8988T (cell line): Measurements from ENCODE around the gene COQ9.

Experiments
- DNase-seq: peaks from one replicate; pipeline ENCODE4 v3.0.0; 2011

COQ9 gene

GRCh38 chr16:57473906-57474305, 26.6 kb downstream of the COQ9 start:
- no peak for DNase-seq

- DNase-seq = no peak
Observed at GRCh38 chr16:57474671-57475661, 27.7 kb downstream of the COQ9 start.

GRCh38 chr16:57475711-57476339, 28.5 kb downstream of the COQ9 start:
- peak; percentile 91 for DNase-seq

DNA sequence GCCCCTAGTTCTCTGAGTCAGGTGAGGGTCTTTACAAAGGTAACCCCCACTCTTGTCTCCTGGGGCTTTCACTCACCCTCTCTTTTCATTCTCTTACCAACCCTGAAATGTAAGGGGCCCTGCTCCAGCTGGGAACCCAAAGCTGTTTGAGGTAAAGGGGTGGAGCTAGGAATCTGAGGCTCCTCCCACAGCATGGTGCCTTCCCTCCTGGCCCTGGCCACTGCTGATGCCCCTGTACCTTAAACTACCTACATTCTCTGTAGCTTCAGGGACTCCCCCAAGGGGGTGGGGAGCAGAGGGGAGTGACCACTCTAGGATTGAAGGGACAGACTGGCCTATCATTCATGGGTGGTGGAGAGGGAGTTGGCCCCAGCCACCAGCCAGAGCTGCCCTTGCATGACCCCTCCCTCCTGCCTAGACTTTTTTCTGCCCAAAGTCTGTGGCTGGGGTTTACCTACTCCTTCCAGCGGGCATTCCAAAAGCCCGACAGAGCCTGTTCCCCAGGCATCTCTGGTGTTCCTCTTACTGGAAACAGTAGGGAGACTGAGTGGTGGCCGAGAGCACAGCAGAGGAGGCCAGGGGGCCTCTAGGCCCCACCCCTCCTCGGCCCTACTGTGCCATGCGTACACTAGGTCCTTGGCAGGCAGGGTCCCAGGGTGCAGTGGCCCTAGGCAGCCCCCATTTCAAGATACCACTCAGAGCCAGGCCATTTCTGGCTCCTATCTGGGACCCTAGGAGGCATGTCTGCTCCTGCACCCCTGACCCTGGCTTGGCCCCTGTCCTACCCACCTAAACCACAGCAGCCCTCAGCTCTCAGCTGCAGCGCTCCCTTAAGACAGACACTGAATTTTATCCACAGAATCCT, 29.5 kb downstream of the COQ9 start:
- DNase-seq = no peak

- DNase-seq = no peak
Observed at GRCh38 chr16:57477531-57478202, 30.4 kb downstream of the COQ9 start.

DNA sequence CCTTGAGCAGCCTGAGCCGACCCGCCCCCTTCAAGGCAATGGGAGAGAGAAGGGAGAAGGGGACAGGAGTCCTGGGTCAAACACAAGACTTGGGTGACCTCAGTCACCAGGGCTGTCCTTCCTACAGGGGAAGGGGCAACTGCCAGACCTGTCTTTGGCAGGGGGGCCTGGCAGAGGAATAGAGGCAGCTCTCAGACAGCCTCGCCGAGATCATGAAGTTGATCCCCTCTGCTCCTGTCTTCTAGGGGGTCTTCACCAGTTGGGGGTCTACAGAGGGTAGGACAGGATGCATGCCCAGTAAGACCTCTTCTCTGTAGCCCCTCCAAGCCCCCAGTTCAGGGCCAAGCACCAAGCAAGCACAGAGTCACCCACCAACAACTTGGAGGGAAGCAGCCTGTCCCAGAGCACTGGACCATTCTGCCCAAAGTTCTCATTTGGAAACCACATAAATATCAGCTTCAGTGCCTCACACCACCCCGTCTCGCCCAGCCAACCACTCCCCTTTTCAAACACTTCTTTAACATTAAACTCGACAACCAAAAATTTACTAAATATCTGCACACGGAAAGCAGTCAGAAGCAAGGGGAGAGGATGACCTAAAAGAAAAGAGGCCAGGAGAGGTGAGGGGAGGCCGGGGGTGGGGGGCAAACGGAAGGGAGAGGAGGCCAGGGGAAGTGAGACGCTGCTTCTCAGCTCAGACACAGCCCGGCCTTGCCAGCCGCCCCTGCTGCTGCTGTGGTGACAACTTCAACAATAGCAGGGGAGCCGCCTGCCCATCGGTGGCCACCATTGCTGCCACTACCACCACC, 31.3 kb downstream of the COQ9 start:
- DNase-seq = no peak

GRCh38 chr16:57479205-57479975, 32.1 kb downstream of the COQ9 start:
- DNase-seq = peak; percentile 75

DNA sequence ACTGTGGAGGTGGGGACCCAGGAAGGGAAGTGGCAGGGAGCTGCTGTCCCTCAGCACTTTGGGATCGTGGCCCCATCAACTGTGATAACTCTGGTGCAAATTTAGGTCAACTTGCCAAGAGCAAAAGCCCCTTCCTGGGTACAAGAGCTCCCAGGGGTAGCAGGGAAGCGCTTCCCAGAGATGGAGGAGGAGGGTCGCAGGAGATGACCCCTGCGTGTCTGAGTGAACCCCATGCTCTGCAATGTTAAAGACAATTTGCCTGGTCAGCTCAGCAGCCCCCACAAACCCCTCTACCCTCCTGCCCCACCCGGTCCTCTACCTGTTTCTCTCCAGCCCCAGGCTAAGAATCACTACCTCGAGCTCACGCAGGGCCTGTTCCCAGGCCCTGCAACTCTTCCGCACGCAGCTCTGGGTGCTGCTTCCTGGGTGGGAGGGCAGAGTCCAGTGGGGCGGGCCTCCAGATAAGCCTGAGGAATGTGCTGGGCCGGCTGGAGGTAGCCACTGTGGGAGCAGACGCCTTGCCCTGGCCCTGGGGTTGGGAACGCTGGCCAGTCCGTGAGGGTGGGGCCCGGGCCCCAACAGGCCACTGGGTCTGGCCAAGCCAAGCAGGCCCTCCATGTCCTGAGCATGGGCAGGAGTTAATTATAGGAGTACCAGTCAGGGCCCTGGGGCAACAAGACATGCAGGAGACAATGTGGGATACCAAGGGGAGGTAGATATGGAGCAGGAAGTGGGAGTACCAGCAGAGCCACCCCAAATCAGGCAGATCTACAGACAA, 32.9 kb downstream of the COQ9 start:
- DNase-seq = peak; percentile 54

DNA sequence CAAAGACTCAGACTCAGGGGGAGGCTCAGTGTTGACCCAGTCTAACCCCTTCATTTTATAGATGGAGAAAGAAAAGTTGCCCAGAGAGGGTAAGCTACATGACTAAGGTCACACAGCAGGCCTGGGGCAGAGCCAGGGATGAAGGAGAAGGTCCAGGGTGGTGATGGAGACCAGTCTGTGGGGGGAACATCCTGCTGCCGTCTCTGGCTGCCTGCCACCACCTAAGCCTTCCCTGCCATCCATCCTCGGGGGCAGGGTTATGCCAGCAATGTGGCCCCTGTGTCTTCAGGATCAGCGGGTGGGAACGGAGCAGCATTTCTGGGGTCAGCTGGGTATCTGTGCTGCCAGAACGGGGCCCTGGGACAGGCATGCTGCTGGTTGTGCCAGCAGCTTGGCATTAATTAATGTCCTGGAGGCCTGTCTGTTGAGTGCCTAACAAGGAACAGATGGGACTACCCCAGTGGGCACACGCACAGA, 33.5 kb downstream of the COQ9 start:
- no peak for DNase-seq

- DNase-seq = no peak
Observed at GRCh38 chr16:57481421-57481820, 34.1 kb downstream of the COQ9 start.

DNA sequence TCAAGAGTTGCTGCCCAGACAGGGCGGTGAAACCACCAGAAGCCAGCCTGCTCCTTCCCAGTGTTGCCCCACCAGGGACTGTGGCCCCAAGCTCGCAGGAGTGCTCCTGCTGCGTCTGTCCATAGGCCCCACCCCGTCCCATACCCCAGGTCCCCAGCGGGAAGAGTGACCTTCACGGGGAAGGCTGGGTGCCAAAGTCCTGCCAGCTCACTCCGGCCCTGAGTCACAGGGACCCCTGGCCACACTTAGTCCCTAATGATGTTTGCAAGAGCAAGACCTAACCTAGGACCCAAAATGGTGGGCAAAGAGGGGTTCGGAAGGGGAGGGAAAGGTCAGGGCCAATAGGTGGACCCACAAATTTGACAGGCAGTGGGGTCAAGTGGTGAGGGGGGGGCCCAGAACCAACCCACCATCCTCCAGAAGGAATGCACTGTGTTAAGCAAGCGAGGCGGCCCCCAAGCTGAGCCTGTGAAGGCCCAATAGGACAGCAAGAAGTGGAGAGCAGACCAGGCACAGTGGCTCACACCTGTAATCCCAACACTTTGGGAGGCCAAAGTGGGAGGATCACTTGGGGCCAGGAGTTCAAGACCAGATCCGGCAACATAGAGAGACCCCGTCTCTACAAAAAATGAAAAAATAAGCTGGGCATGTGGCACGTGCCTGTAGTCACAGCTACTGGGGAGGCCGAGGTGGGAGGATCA, 35.7 kb downstream of the COQ9 start:
- DNase-seq = peak; percentile 27

- DNase-seq = no peak
Observed at GRCh38 chr16:57483725-57484514, 36.6 kb downstream of the COQ9 start.

GRCh38 chr16:57484515-57485005, 37.3 kb downstream of the COQ9 start:
- DNase-seq = no peak

DNA sequence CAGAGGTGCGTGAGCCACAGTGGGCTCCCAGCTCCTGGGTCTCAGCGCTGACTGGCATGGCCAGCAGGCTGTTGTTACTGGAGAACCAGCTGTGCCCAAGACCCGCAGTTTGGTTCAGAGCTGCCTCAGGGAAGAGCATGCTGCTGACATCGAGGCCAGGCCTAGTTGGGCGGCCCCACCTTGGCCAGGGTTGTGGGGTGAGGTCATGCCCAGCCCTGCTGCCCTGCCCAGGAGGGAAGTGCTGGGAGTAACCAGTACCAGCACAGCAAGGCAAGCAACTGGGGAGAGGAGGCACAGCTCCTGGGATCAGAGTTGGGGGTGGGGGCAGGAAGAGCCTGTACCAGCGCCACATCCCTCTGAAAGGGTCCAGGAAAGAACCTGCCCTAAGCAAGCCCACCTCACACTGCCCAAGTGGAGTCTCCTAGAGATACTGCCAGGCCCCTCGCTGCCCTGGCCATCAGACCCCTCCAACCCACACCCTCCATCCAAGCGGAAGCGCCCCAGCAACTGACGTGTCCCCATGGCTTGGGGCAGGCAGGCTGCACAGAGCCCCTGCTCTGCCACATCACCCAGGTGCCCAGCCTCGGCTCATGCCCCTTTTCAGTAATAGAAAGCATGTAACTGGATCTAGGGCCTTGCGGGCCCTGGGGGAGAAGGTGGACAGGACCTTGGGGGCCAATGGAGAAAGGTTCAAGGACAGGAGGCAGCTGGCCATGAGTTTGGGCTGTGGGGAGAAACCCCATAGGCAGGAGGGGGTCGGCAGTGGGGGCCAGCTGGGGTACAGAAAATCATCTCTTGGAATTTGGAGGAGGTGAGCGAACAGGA, 38.0 kb downstream of the COQ9 start:
- DNase-seq = peak; percentile 26

DNA sequence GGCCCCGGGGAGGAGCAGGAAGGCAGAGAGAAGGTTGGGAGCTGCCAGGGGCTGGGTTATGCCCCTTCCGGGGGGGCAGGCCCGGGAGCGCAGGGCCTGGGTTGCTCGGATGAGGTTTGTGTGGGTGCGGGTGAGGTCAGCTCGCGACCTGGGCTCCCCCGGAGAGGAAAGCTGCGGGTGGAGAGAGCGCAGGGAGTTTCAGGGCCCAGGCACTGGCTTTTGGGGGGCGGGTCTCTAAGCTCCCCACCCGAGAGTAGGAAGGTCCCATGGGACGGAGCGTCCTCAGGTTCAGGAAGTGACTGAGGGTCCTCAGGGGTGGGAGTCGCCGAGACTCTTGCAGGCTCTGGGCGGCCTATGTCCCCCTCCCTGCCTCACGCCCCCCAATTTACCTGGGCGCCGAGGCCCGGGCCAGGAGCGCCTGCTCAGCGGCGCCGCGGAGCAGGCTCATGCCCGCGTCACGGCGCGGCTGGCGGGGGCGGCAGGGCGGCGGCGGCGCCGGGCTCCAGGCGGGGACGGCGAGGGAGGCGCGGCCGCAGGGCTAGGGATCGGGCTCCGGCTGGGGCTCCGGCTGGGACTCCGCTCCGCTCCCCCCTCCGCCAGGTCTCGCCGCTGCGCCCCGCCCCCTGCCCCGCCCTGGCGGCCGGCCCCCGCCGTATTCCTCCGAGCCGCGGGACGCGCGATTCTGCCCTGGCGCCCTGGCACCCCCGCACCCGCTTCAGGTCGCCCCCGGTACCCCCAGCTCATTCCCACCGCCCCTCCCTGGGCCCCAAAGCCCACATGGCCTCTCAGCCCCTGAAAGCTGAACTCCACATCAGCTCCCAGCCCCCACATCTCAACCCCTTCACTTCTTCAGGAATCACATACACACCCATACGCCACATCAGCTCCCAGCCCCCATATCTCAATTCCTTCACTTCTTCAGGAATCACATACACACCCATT, 38.9 kb downstream of the COQ9 start, which contains the start of gene DOK4:
TSS of gene DOK4 (minus strand) at position 578 of the 942 bp plus-strand sequence. CDS start 6,986 bp downstream, outside the sequence.
- DNase-seq = peak; percentile 100
